Duodenal mucosa (tissue), 2 donors: ENCODE measurements around the gene FARS2.

ENCODE experiments used
- H3K27ac ChIP-seq: one replicate; pipeline ENCODE4 v1.7.0; 2013; ENCODE audit warnings: low read depth, low read length
- H3K27me3 ChIP-seq, 2 donors: one replicate each; pipeline ENCODE4 v1.7.0; 2013; ENCODE audit warnings: low read length in 2 of 2, control low read depth in 1 of 2; ENCODE audit not compliant: insufficient read depth in 2 of 2, control insufficient read depth in 1 of 2
- H3K36me3 ChIP-seq, 2 donors: one replicate each; pipeline ENCODE4 v1.7.0; 2013; ENCODE audit warnings: low read length in 2 of 2, control low read depth in 1 of 2; ENCODE audit not compliant: insufficient read depth in 2 of 2, control insufficient read depth in 1 of 2
- H3K4me1 ChIP-seq, 2 donors: one replicate each; pipeline ENCODE4 v1.7.0; 2013; ENCODE audit warnings: low read length in 2 of 2, control low read depth in 1 of 2; ENCODE audit not compliant: insufficient read depth in 2 of 2, control insufficient read depth in 1 of 2
- H3K4me3 ChIP-seq, 2 donors: one replicate each; pipeline ENCODE4 v1.7.0; 2013; ENCODE audit warnings: low read length in 2 of 2, low read depth in 1 of 2
- H3K9ac ChIP-seq, 2 donors: one replicate each; pipeline ENCODE4 v1.7.0; 2013; ENCODE audit warnings: low read length in 2 of 2, low read depth in 1 of 2
- H3K9me3 ChIP-seq, 2 donors: one replicate each; pipeline ENCODE4 v1.7.0; 2013; ENCODE audit warnings: low read length in 2 of 2, control low read depth in 1 of 2; ENCODE audit not compliant: control insufficient read depth in 1 of 2

FARS2 gene

GRCh38 chr6:5636210-5637030 is 375.1 kb downstream of the FARS2 start:
- no peaks in the 10 kb centered on the region for H3K4me1 ChIP-seq
- no peak overlapping the region for H3K9ac ChIP-seq

GRCh38 chr6:5637714-5638113 is 376.4 kb downstream of the FARS2 start:
- no peaks in the 10 kb centered on the region for H3K36me3 ChIP-seq
- no peaks in the 10 kb centered on the region for H3K4me1 ChIP-seq
- H3K4me3 ChIP-seq: no peak overlapping the region
- no peak overlapping the region for H3K9ac ChIP-seq
- no peaks in the 10 kb centered on the region for H3K27me3 ChIP-seq
- peaks cover 11 to 15% of the 10 kb centered on the region in 2 donors for H3K9me3 ChIP-seq
- no peak overlapping the region for H3K27ac ChIP-seq

More at GRCh38 chr6:5636210-5637030, 375.1 kb downstream of the FARS2 start:
- H3K27me3 ChIP-seq: no peaks in the 10 kb centered on the region
- H3K36me3 ChIP-seq: no peaks in the 10 kb centered on the region
- H3K27ac ChIP-seq: no peak overlapping the region
- no peak overlapping the region for H3K4me3 ChIP-seq
- H3K9me3 ChIP-seq: peaks cover 11 to 15% of the 10 kb centered on the region in 2 donors

GRCh38 chr6:5638666-5639065 is 377.4 kb downstream of the FARS2 start:
- H3K4me1 ChIP-seq: no peaks in the 10 kb centered on the region
- no peaks in the 10 kb centered on the region for H3K27me3 ChIP-seq
- no peaks in the 10 kb centered on the region for H3K36me3 ChIP-seq
- H3K4me3 ChIP-seq: no peak overlapping the region
- H3K9me3 ChIP-seq: peaks cover 11 to 15% of the 10 kb centered on the region in 2 donors
- no peak overlapping the region for H3K9ac ChIP-seq
- no peak overlapping the region for H3K27ac ChIP-seq

- Histone ChIP-seq H3K27me3 (no peaks in the 10 kb centered on the region), H3K4me1 (no peaks in the 10 kb centered on the region), H3K4me3 (no peak overlapping the region), H3K27ac (no peak overlapping the region), H3K9me3 (peaks cover 11 to 15% of the 10 kb centered on the region in 2 donors), H3K36me3 (no peaks in the 10 kb centered on the region), H3K9ac (no peak overlapping the region)
These were observed 377.9 kb downstream of the FARS2 start for GRCh38 chr6:5639193-5639592.

- Histone ChIP-seq H3K9ac (no peak overlapping the region), H3K4me1 (no peaks in the 10 kb centered on the region), H3K9me3 (peaks cover 11 to 15% of the 10 kb centered on the region in 2 donors), H3K27ac (no peak overlapping the region), H3K27me3 (no peaks in the 10 kb centered on the region), H3K36me3 (no peaks in the 10 kb centered on the region), H3K4me3 (no peak overlapping the region)
These were observed 379.3 kb downstream of the FARS2 start for GRCh38 chr6:5640614-5641013.

GRCh38 chr6:5644523-5645185 is 383.3 kb downstream of the FARS2 start:
- Histone ChIP-seq H3K27ac (no peak overlapping the region), H3K27me3 (no peaks in the 10 kb centered on the region), H3K9ac (no peak overlapping the region), H3K4me3 (no peak overlapping the region), H3K4me1 (no peaks in the 10 kb centered on the region), H3K36me3 (no peaks in the 10 kb centered on the region), H3K9me3 (peaks cover 11 to 12% of the 10 kb centered on the region in 2 donors)

- no peak overlapping the region for H3K27ac ChIP-seq
- H3K9me3 ChIP-seq: peaks cover 3 to 4% of the 10 kb centered on the region in 2 donors
- no peak overlapping the region for H3K9ac ChIP-seq
- no peak overlapping the region for H3K4me3 ChIP-seq
- H3K36me3 ChIP-seq: no peaks in the 10 kb centered on the region
- H3K27me3 ChIP-seq: no peaks in the 10 kb centered on the region
- H3K4me1 ChIP-seq: no peaks in the 10 kb centered on the region
These were observed 384.3 kb downstream of the FARS2 start for GRCh38 chr6:5645328-5646290.

GRCh38 chr6:5652406-5653137 is 391.3 kb downstream of the FARS2 start:
- no peaks in the 10 kb centered on the region for H3K36me3 ChIP-seq
- H3K4me3 ChIP-seq: no peak overlapping the region
- H3K27ac ChIP-seq: no peak overlapping the region
- H3K9ac ChIP-seq: no peak overlapping the region
- no peaks in the 10 kb centered on the region for H3K27me3 ChIP-seq
- no peaks in the 10 kb centered on the region for H3K9me3 ChIP-seq
- no peaks in the 10 kb centered on the region for H3K4me1 ChIP-seq

GRCh38 chr6:5653801-5654200 is 392.5 kb downstream of the FARS2 start:
- Histone ChIP-seq H3K4me1 (no peaks in the 10 kb centered on the region), H3K9ac (no peak overlapping the region), H3K4me3 (no peak overlapping the region), H3K9me3 (no peaks in the 10 kb centered on the region), H3K36me3 (no peaks in the 10 kb centered on the region), H3K27me3 (no peaks in the 10 kb centered on the region), H3K27ac (no peak overlapping the region)
